Activated naive CD4-positive, alpha-beta T cell treated with anti-CD3 and anti-CD28 coated beads, Interleukin-2, amount 10 ng/mL, durations not matched to agents 7 days and 5 days (primary cell): ENCODE data around the gene ST3GAL2.
"Not testable (repeated sequence)": the region's sequence is repeated elsewhere in the genome, so short reads cannot be mapped to it uniquely, and the experiment has no call there.

ENCODE experiments used
- CTCF ChIA-PET: fragments of 350-600 bp; sonication (Branson Sonifier 250); formaldehyde crosslinking; loops from one replicate; lab custom pipeline; 2021; ENCODE audit warnings: antibody characterized with exemption; lab: Charles Lee
- DNase-seq: peaks from one replicate; pipeline ENCODE4 v3.0.0-alpha.2; 2020
- H3K27ac Mint-ChIP-seq: one replicate; pipeline ENCODE4 v1.8.0; 2021; ENCODE audit warnings: mild to moderate bottlenecking, moderate library complexity, mixed read lengths
- H3K27me3 Mint-ChIP-seq: one replicate; pipeline ENCODE4 v1.8.0; 2021; ENCODE audit warnings: mild to moderate bottlenecking, mixed read lengths
- H3K36me3 Mint-ChIP-seq: one replicate; pipeline ENCODE4 v1.8.0; 2021; ENCODE audit warnings: mixed read lengths
- H3K4me1 Mint-ChIP-seq: one replicate; pipeline ENCODE4 v1.8.0; 2021; ENCODE audit warnings: mixed read lengths
- H3K4me3 Mint-ChIP-seq: one replicate; pipeline ENCODE4 v1.8.0; 2021; ENCODE audit warnings: mild to moderate bottlenecking, moderate library complexity, mixed read lengths
- H3K9me3 Mint-ChIP-seq: one replicate; pipeline ENCODE4 v1.8.0; 2021; ENCODE audit warnings: mixed read lengths

Gene ST3GAL2

GRCh38 chr16:70386289-70386986 lies 52.5 kb downstream of the ST3GAL2 start:
- H3K4me1 Mint-ChIP-seq, H3K27me3 Mint-ChIP-seq, H3K4me3 Mint-ChIP-seq, H3K9me3 Mint-ChIP-seq, DNase-seq, H3K27ac Mint-ChIP-seq: not testable (repeated sequence)
- CTCF ChIA-PET: interaction anchor here (1.1 kb wide), 1 partner anchor 91 kb away, joined by 3 read pairs; no protein-coding TSS in a partner anchor
- peaks cover 15% of the 10 kb centered on the region for H3K36me3 Mint-ChIP-seq

- Mint-ChIP-seq H3K4me3 (no peak overlapping the region), H3K27ac (peak overlapping the region; percentile 35), H3K9me3 (no peaks in the 10 kb centered on the region), H3K36me3 (peaks cover 24% of the 10 kb centered on the region), H3K4me1 (peaks cover 16% of the 10 kb centered on the region), H3K27me3 (no peaks in the 10 kb centered on the region)
- no peak for DNase-seq
- CTCF ChIA-PET: no interaction called here
Measured at GRCh38 chr16:70383421-70383960, 55.4 kb downstream of the ST3GAL2 start.

GRCh38 chr16:70381604-70382342 lies 57.1 kb downstream of the ST3GAL2 start:
- CTCF ChIA-PET: interaction anchor here (1.0 to 3.6 kb wide), 8 partner anchors 12 to 143 kb away, joined by 3 to 17 read pairs (median 4); no protein-coding TSS in a partner anchor
- Mint-ChIP-seq H3K4me3 (peak overlapping the region; percentile 90), H3K36me3 (peaks cover 24% of the 10 kb centered on the region), H3K27ac (peak overlapping the region; percentile 93), H3K9me3 (no peaks in the 10 kb centered on the region), H3K4me1 (peaks cover 21% of the 10 kb centered on the region), H3K27me3 (no peaks in the 10 kb centered on the region)
- DNase-seq: no peak

- CTCF ChIA-PET: interaction anchor here (1.0 to 3.6 kb wide), 9 partner anchors 11 to 144 kb away, joined by 3 to 17 read pairs (median 4); no protein-coding TSS in a partner anchor
- Mint-ChIP-seq H3K27me3 (no peaks in the 10 kb centered on the region), H3K4me1 (peaks cover 21% of the 10 kb centered on the region), H3K9me3 (no peaks in the 10 kb centered on the region), H3K27ac (peak overlapping the region; percentile 93), H3K36me3 (peaks cover 26% of the 10 kb centered on the region), H3K4me3 (peak overlapping the region; percentile 90)
- DNase-seq: peak; percentile 99
Measured at GRCh38 chr16:70380919-70381603, 57.8 kb downstream of the ST3GAL2 start.

GRCh38 chr16:70380248-70380918 lies 58.5 kb downstream of the ST3GAL2 start:
- peak; percentile 71 for DNase-seq
- Mint-ChIP-seq H3K9me3 (no peaks in the 10 kb centered on the region), H3K4me1 (peaks cover 21% of the 10 kb centered on the region), H3K27me3 (no peaks in the 10 kb centered on the region), H3K36me3 (peaks cover 29% of the 10 kb centered on the region), H3K27ac (peak overlapping the region; percentile 93), H3K4me3 (peak overlapping the region; percentile 90)
- CTCF ChIA-PET: interaction anchor here (1.0 to 3.6 kb wide), 10 partner anchors 11 to 272 kb away, joined by 3 to 17 read pairs (median 3); no protein-coding TSS in a partner anchor

- CTCF ChIA-PET: interaction anchor here (3.6 kb wide), 1 partner anchor 9 kb away, joined by 17 read pairs; no protein-coding TSS in a partner anchor
- peak overlapping the region; percentile 93 for H3K27ac Mint-ChIP-seq
Measured at GRCh38 chr16:70378869-70379493, 59.9 kb downstream of the ST3GAL2 start.

GRCh38 chr16:70377782-70378181 lies 61.1 kb downstream of the ST3GAL2 start:
- Mint-ChIP-seq H3K9me3 (no peaks in the 10 kb centered on the region), H3K27ac (peak overlapping the region; percentile 56), H3K36me3 (peaks cover 34% of the 10 kb centered on the region), H3K27me3 (no peaks in the 10 kb centered on the region), H3K4me1 (peaks cover 18% of the 10 kb centered on the region), H3K4me3 (no peak overlapping the region)
- DNase-seq: no peak
- CTCF ChIA-PET: interaction anchor here (1.0 kb wide), 1 partner anchor 393 kb away, joined by 4 read pairs; no protein-coding TSS in a partner anchor

More at GRCh38 chr16:70378869-70379493, 59.9 kb downstream of the ST3GAL2 start:
- DNase-seq: no peak
- Mint-ChIP-seq H3K36me3 (peaks cover 32% of the 10 kb centered on the region), H3K4me3 (peak overlapping the region; percentile 90), H3K27me3 (no peaks in the 10 kb centered on the region), H3K9me3 (no peaks in the 10 kb centered on the region), H3K4me1 (peaks cover 21% of the 10 kb centered on the region)

GRCh38 chr16:70375636-70376611 lies 63.0 kb downstream of the ST3GAL2 start:
- no peak for DNase-seq
- Mint-ChIP-seq H3K27ac (no peak overlapping the region), H3K4me3 (no peak overlapping the region), H3K4me1 (peaks cover 17% of the 10 kb centered on the region), H3K27me3 (no peaks in the 10 kb centered on the region), H3K9me3 (no peaks in the 10 kb centered on the region), H3K36me3 (peaks cover 46% of the 10 kb centered on the region)
- CTCF ChIA-PET: no interaction called here

GRCh38 chr16:70374213-70374612 lies 64.7 kb downstream of the ST3GAL2 start:
- peaks cover 43% of the 10 kb centered on the region for H3K36me3 Mint-ChIP-seq
- H3K4me3 Mint-ChIP-seq: no peak overlapping the region
- no peak for DNase-seq
- H3K9me3 Mint-ChIP-seq: no peaks in the 10 kb centered on the region
- peaks cover 14% of the 10 kb centered on the region for H3K4me1 Mint-ChIP-seq
- CTCF ChIA-PET: no interaction called here
- no peak overlapping the region for H3K27ac Mint-ChIP-seq
- no peaks in the 10 kb centered on the region for H3K27me3 Mint-ChIP-seq

GRCh38 chr16:70372921-70373728 lies 65.8 kb downstream of the ST3GAL2 start:
- Mint-ChIP-seq H3K27me3 (no peaks in the 10 kb centered on the region), H3K4me1 (peaks cover 10% of the 10 kb centered on the region), H3K27ac (no peak overlapping the region), H3K9me3 (no peaks in the 10 kb centered on the region), H3K36me3 (peaks cover 48% of the 10 kb centered on the region), H3K4me3 (no peak overlapping the region)
- no peak for DNase-seq
- CTCF ChIA-PET: interaction anchor here (0.7 kb wide), 1 partner anchor 110 kb away, joined by 3 read pairs; no protein-coding TSS in a partner anchor

GRCh38 chr16:70370924-70371323 lies 68.0 kb downstream of the ST3GAL2 start:
- H3K36me3 Mint-ChIP-seq: peaks cover 46% of the 10 kb centered on the region
- DNase-seq: no peak
- H3K27ac Mint-ChIP-seq: peak overlapping the region; percentile 16
- H3K4me3 Mint-ChIP-seq: no peak overlapping the region
- no peaks in the 10 kb centered on the region for H3K9me3 Mint-ChIP-seq
- no peaks in the 10 kb centered on the region for H3K27me3 Mint-ChIP-seq
- CTCF ChIA-PET: interaction anchor here (1.9 to 2.2 kb wide), 2 partner anchors 9 to 10 kb away, joined by 6 to 17 read pairs; no protein-coding TSS in a partner anchor
- H3K4me1 Mint-ChIP-seq: peaks cover 4% of the 10 kb centered on the region
